Suppressor macrophage (primary cell): ENCODE results near the gene TLE1.
"Not testable (repeated sequence)": the region's sequence is repeated elsewhere in the genome, so short reads cannot be mapped to it uniquely, and the experiment has no call there.

Experiments used
- DNase-seq, 4 experiments: peaks; one replicate each; pipeline ENCODE4 v3.0.0-alpha.2; 2020 to 2022

Gene TLE1

GRCh38 chr9:81621785-81622259 is 67.5 kb downstream of the TLE1 start:
- no peak for DNase-seq

- DNase-seq = no peak
Measured at GRCh38 chr9:81621118-81621517, 68.2 kb downstream of the TLE1 start.

GRCh38 chr9:81620002-81620390 is 69.4 kb downstream of the TLE1 start:
- DNase-seq = no peak

GRCh38 chr9:81619353-81620001 is 69.9 kb downstream of the TLE1 start:
- no peak for DNase-seq

- no peak for DNase-seq
Measured at GRCh38 chr9:81618923-81619322, 70.4 kb downstream of the TLE1 start.

GRCh38 chr9:81616141-81616540 is 73.2 kb downstream of the TLE1 start:
- no peak for DNase-seq

- no peak for DNase-seq
Measured at GRCh38 chr9:81614335-81614734, 75.0 kb downstream of the TLE1 start.

- DNase-seq = no peak
Measured at GRCh38 chr9:81613002-81613812, 76.1 kb downstream of the TLE1 start.

GRCh38 chr9:81611664-81612063 is 77.7 kb downstream of the TLE1 start:
- no peak for DNase-seq

- DNase-seq = no peak
Measured at GRCh38 chr9:81610740-81611107, 78.6 kb downstream of the TLE1 start.

GRCh38 chr9:81609782-81610739 is 79.3 kb downstream of the TLE1 start:
- DNase-seq = peak; percentile 30 to 75 (median 60)

- no peak for DNase-seq
Measured at GRCh38 chr9:81608289-81608657, 81.1 kb downstream of the TLE1 start.

- DNase-seq = no peak
Measured at GRCh38 chr9:81607593-81608288, 81.6 kb downstream of the TLE1 start.

GRCh38 chr9:81606261-81606660 is 83.1 kb downstream of the TLE1 start:
- not testable (repeated sequence) for DNase-seq

- no peak for DNase-seq
Measured at GRCh38 chr9:81605170-81605670, 84.1 kb downstream of the TLE1 start.

- DNase-seq = no peak
Measured at GRCh38 chr9:81604306-81605169, 84.8 kb downstream of the TLE1 start.

GRCh38 chr9:81602887-81603680 is 86.3 kb downstream of the TLE1 start:
- DNase-seq = no peak

- DNase-seq = no peak
Measured at GRCh38 chr9:81601639-81602623, 87.4 kb downstream of the TLE1 start.

GRCh38 chr9:81600631-81601030 is 88.7 kb downstream of the TLE1 start:
- no peak for DNase-seq
